ENCODE measurements around the gene GPR183.

DNA sequence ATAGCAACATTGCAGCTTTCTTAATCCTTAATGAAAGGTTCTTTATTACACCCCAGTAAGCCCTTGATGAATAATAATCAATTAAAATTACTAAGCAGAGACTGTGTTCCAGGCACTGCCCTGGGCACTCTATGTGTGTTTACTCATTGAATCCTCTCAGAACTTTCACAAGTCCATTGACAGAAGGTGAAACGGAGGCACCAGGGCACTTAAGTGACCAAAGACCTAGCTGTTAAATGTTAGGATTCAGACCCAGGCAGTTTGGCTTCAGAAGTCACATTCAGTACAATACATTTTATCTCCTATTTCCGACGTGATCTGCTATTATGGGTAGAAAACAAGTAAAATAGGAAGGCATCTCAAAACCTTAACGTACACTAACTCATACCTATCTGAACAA is 2.7 kb downstream of the GPR183 start:
- TF ChIP-seq, protein P1, sequence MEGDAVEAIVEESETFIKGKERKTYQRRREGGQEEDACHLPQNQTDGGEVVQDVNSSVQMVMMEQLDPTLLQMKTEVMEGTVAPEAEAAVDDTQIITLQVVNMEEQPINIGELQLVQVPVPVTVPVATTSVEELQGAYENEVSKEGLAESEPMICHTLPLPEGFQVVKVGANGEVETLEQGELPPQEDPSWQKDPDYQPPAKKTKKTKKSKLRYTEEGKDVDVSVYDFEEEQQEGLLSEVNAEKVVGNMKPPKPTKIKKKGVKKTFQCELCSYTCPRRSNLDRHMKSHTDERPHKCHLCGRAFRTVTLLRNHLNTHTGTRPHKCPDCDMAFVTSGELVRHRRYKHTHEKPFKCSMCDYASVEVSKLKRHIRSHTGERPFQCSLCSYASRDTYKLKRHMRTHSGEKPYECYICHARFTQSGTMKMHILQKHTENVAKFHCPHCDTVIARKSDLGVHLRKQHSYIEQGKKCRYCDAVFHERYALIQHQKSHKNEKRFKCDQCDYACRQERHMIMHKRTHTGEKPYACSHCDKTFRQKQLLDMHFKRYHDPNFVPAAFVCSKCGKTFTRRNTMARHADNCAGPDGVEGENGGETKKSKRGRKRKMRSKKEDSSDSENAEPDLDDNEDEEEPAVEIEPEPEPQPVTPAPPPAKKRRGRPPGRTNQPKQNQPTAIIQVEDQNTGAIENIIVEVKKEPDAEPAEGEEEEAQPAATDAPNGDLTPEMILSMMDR (IDR thresholded peaks at IDR 0.05): no peak
- no peak for TF ChIP-seq POLR2A (IDR thresholded peaks at IDR 0.05; ENCODE audit: low read depth)
